ENCODE measurements around the gene LCP1. TPM values are rescaled to one million over a fixed set of nuclear protein-coding genes. Genes with fewer than 3 reads are reported as not detected.

LCP1 gene
- total RNA-seq, 1 donor from 2014 or later: 758 TPM

GRCh38 chr13:46178821-46179220, 3.2 kb downstream of the LCP1 start:
- DNase-seq (ENCODE audit: low spot score): no peak
- peaks cover 46% of the 10 kb centered on the region for H3K36me3 Mint-ChIP-seq (ENCODE audit: low read depth)
- intact Hi-C loops (cut with micrococcal nuclease): loop anchor here (1.0 to 10.0 kb wide), 7 partner anchors 11 to 1604 kb away; partner anchors contain the start of genes ESD, TPT1 and TSC22D1
- H3K4me1 Mint-ChIP-seq (ENCODE audit: low read depth): peaks cover 73% of the 10 kb centered on the region
- H3K27me3 Mint-ChIP-seq (ENCODE audit: insufficient read depth): no peaks in the 10 kb centered on the region
- H3K4me3 Mint-ChIP-seq: peak overlapping the region; percentile 97
- H3K9me3 Mint-ChIP-seq: no peaks in the 10 kb centered on the region
- peak overlapping the region; percentile 95 for H3K27ac Mint-ChIP-seq

- H3K9me3 Mint-ChIP-seq: no peaks in the 10 kb centered on the region
- intact Hi-C loops (cut with micrococcal nuclease): loop anchor here (2.0 to 10.0 kb wide), 5 partner anchors 507 to 1603 kb away; partner anchors contain the start of genes ESD, TPT1 and TSC22D1
- no peak for DNase-seq (ENCODE audit: low spot score)
- H3K27me3 Mint-ChIP-seq (ENCODE audit: insufficient read depth): no peaks in the 10 kb centered on the region
- H3K27ac Mint-ChIP-seq: peak overlapping the region; percentile 86
- H3K4me1 Mint-ChIP-seq (ENCODE audit: low read depth): peaks cover 73% of the 10 kb centered on the region
- H3K4me3 Mint-ChIP-seq: peak overlapping the region; percentile 97
- peaks cover 52% of the 10 kb centered on the region for H3K36me3 Mint-ChIP-seq (ENCODE audit: low read depth)
Observed at GRCh38 chr13:46178143-46178542, 3.8 kb downstream of the LCP1 start.

GRCh38 chr13:46176756-46177155, 5.2 kb downstream of the LCP1 start:
- Mint-ChIP-seq H3K36me3 (ENCODE audit: low read depth) (peaks cover 58% of the 10 kb centered on the region), H3K27ac (peak overlapping the region; percentile 86), H3K4me3 (peak overlapping the region; percentile 97), H3K4me1 (ENCODE audit: low read depth) (peaks cover 73% of the 10 kb centered on the region), H3K9me3 (no peaks in the 10 kb centered on the region), H3K27me3 (ENCODE audit: insufficient read depth) (no peaks in the 10 kb centered on the region)
- DNase-seq (ENCODE audit: low spot score): no peak
- intact Hi-C loops (cut with micrococcal nuclease): loop anchor here (1.0 to 10.0 kb wide), 5 partner anchors 11 to 1602 kb away; partner anchors contain the start of genes ESD and TSC22D1

DNA sequence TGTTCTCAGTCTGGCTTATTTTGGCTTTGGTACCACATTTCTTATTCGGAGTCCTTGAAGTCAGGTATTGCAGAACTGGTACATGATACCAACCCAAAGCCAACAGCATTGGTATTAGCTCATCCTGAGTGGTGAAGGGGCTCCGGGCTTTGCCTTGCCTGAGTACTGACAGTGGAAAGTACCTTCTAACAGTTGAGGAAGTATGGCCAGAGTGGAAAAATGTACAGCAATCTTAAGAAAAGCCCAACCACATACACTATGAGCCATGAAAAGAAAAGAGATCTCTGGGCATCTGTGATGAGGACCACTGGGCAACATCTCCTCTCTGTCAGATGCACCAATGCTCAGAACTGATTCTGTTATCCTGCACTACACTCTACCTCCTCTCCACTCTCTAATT, 8.3 kb downstream of the LCP1 start:
- no peaks in the 10 kb centered on the region for H3K27me3 Mint-ChIP-seq (ENCODE audit: insufficient read depth)
- DNase-seq (ENCODE audit: low spot score): peak; percentile 19
- H3K27ac Mint-ChIP-seq: peak overlapping the region; percentile 90
- H3K4me1 Mint-ChIP-seq (ENCODE audit: low read depth): peaks cover 95% of the 10 kb centered on the region
- no peaks in the 10 kb centered on the region for H3K9me3 Mint-ChIP-seq
- intact Hi-C loops (cut with micrococcal nuclease): loop anchor here (1.0 to 10.0 kb wide), 6 partner anchors 8 to 1599 kb away; partner anchors contain the start of genes ESD, LCP1, LRCH1 and TSC22D1
- peaks cover 63% of the 10 kb centered on the region for H3K36me3 Mint-ChIP-seq (ENCODE audit: low read depth)
- peak overlapping the region; percentile 74 for H3K4me3 Mint-ChIP-seq

DNA sequence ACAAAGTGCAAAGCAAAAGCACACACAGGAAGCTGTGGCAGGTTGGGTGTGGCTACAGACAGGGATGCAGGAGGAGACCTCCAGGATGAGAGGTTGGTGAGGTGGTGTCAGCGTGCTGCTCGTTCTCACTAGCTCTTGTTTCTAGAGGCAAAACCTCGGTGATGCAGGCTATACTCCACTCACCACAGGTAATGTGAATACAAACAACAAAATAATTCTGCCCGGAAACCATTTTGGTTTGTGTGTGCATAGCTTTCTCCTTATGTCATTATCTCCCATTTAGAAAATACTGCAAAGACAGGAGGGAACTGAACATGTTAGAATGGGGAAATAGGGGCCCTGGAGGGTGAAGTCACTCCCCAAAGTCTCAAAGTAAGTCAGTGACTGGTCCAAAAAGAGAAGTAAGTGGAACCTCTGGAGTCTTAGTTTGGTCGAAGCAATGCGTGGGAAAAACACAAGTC, 9.4 kb downstream of the LCP1 start:
- intact Hi-C loops (cut with micrococcal nuclease): loop anchor here (5.0 to 10.0 kb wide), 4 partner anchors 380 to 1598 kb away; partner anchors contain the start of genes ESD, LRCH1 and TSC22D1
- DNase-seq (ENCODE audit: low spot score): peak; percentile 76
- Mint-ChIP-seq H3K27ac (peak overlapping the region; percentile 90), H3K4me3 (peak overlapping the region; percentile 74), H3K27me3 (ENCODE audit: insufficient read depth) (no peaks in the 10 kb centered on the region), H3K4me1 (ENCODE audit: low read depth) (peaks cover 96% of the 10 kb centered on the region), H3K9me3 (no peaks in the 10 kb centered on the region), H3K36me3 (ENCODE audit: low read depth) (peaks cover 61% of the 10 kb centered on the region)

DNA sequence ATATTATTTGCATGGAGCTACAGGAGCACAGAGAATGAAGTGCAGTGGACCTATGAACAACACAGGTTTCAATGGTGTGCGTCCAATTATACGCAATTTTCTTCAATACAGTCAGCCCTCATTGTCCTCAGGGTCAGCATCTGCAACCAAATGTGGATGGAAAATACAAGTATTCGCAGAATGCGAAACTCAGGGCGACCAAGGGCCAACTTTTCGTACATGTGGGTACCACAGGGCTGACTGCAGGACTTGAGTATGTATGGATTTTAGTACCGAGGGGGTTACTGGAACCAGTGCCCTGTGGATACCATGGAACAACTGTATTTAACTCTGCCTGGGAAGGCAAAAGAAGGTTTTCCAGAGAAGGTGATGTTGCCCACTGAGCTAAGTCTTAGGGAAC, 10.2 kb downstream of the LCP1 start:
- intact Hi-C loops (cut with micrococcal nuclease): loop anchor here (5.0 to 10.0 kb wide), 4 partner anchors 381 to 1597 kb away; partner anchors contain the start of genes ESD, LRCH1 and TSC22D1
- DNase-seq (ENCODE audit: low spot score): no peak
- H3K9me3 Mint-ChIP-seq: no peaks in the 10 kb centered on the region
- H3K4me1 Mint-ChIP-seq (ENCODE audit: low read depth): peaks cover 97% of the 10 kb centered on the region
- peaks cover 58% of the 10 kb centered on the region for H3K36me3 Mint-ChIP-seq (ENCODE audit: low read depth)
- peak overlapping the region; percentile 90 for H3K27ac Mint-ChIP-seq
- H3K27me3 Mint-ChIP-seq (ENCODE audit: insufficient read depth): no peaks in the 10 kb centered on the region
- H3K4me3 Mint-ChIP-seq: peak overlapping the region; percentile 74

DNA sequence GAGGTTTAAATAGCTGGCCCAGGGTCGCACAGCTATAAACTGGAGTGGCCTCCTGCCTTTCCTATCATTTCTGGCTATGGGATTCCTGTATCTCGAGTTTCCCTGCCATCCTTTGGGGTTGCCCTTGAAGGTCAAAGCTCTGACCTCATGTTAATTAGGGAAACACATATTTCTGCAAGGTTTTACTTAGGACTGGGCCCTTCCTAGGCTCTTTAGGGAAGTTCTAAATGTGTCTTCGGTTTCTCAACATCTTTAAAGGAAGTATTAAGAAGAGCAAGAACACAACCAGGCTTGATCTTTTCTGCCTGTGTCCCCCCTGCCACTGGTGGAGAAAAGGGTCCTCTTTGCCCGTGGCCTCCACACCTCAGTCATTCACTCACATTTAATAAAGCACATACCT, 10.8 kb downstream of the LCP1 start:
- H3K36me3 Mint-ChIP-seq (ENCODE audit: low read depth): peaks cover 55% of the 10 kb centered on the region
- no peak for DNase-seq (ENCODE audit: low spot score)
- H3K27me3 Mint-ChIP-seq (ENCODE audit: insufficient read depth): no peaks in the 10 kb centered on the region
- peak overlapping the region; percentile 90 for H3K27ac Mint-ChIP-seq
- intact Hi-C loops (cut with micrococcal nuclease): loop anchor here (5.0 to 10.0 kb wide), 4 partner anchors 381 to 1596 kb away; partner anchors contain the start of genes ESD, LRCH1 and TSC22D1
- peak overlapping the region; percentile 74 for H3K4me3 Mint-ChIP-seq
- H3K4me1 Mint-ChIP-seq (ENCODE audit: low read depth): peaks cover 97% of the 10 kb centered on the region
- H3K9me3 Mint-ChIP-seq: no peaks in the 10 kb centered on the region

- intact Hi-C loops (cut with micrococcal nuclease): loop anchor here (5.0 to 10.0 kb wide), 4 partner anchors 382 to 1596 kb away; partner anchors contain the start of genes ESD, LRCH1 and TSC22D1
- no peak for DNase-seq (ENCODE audit: low spot score)
- Mint-ChIP-seq H3K27me3 (ENCODE audit: insufficient read depth) (no peaks in the 10 kb centered on the region), H3K27ac (peak overlapping the region; percentile 86), H3K4me3 (peak overlapping the region; percentile 74), H3K36me3 (ENCODE audit: low read depth) (peaks cover 52% of the 10 kb centered on the region), H3K4me1 (ENCODE audit: low read depth) (peaks cover 98% of the 10 kb centered on the region), H3K9me3 (no peaks in the 10 kb centered on the region)
Observed at GRCh38 chr13:46170687-46171086, 11.3 kb downstream of the LCP1 start.

GRCh38 chr13:46170268-46170667, 11.7 kb downstream of the LCP1 start:
- no peaks in the 10 kb centered on the region for H3K27me3 Mint-ChIP-seq (ENCODE audit: insufficient read depth)
- H3K9me3 Mint-ChIP-seq: no peaks in the 10 kb centered on the region
- peaks cover 48% of the 10 kb centered on the region for H3K36me3 Mint-ChIP-seq (ENCODE audit: low read depth)
- intact Hi-C loops (cut with micrococcal nuclease): loop anchor here (5.0 to 10.0 kb wide), 4 partner anchors 382 to 1595 kb away; partner anchors contain the start of genes ESD, LRCH1 and TSC22D1
- peaks cover 98% of the 10 kb centered on the region for H3K4me1 Mint-ChIP-seq (ENCODE audit: low read depth)
- H3K4me3 Mint-ChIP-seq: peak overlapping the region; percentile 74
- no peak for DNase-seq (ENCODE audit: low spot score)
- peak overlapping the region; percentile 86 for H3K27ac Mint-ChIP-seq

DNA sequence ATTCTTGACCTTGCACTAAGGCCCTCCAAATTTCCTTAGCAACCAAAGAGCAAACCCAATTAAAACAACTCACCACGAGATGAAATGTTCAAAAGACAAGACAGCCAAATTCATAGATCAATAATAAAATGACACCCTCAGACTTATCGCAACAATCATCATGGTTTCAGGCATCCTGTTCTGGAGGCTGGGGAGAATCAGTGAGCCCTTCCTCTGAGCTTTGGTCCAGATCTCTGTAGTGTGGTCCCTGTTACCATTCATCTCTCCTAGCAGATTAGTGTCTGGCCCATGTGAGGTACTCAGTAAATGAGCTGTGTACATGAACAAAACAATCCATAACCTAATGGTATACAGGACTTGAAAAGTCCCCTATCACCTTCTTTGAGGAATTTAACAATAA, 12.2 kb downstream of the LCP1 start:
- Mint-ChIP-seq H3K4me1 (ENCODE audit: low read depth) (peaks cover 95% of the 10 kb centered on the region), H3K9me3 (no peaks in the 10 kb centered on the region), H3K27ac (peak overlapping the region; percentile 89), H3K4me3 (peak overlapping the region; percentile 74), H3K27me3 (ENCODE audit: insufficient read depth) (no peaks in the 10 kb centered on the region), H3K36me3 (ENCODE audit: low read depth) (peaks cover 47% of the 10 kb centered on the region)
- intact Hi-C loops (cut with micrococcal nuclease): loop anchor here (5.0 to 10.0 kb wide), 6 partner anchors 45 to 1595 kb away; partner anchors contain the start of genes ESD, LRCH1, LRRC63 and RUBCNL
- DNase-seq (ENCODE audit: low spot score): no peak

- intact Hi-C loops (cut with micrococcal nuclease): loop anchor here (1.0 to 10.0 kb wide), 3 partner anchors 11 to 219 kb away; partner anchors contain the start of genes LRRC63 and RUBCNL
- peaks cover 95% of the 10 kb centered on the region for H3K4me1 Mint-ChIP-seq (ENCODE audit: low read depth)
- no peak for DNase-seq (ENCODE audit: low spot score)
- peaks cover 50% of the 10 kb centered on the region for H3K36me3 Mint-ChIP-seq (ENCODE audit: low read depth)
- no peaks in the 10 kb centered on the region for H3K9me3 Mint-ChIP-seq
- H3K27ac Mint-ChIP-seq: peak overlapping the region; percentile 89
- peak overlapping the region; percentile 74 for H3K4me3 Mint-ChIP-seq
- no peaks in the 10 kb centered on the region for H3K27me3 Mint-ChIP-seq (ENCODE audit: insufficient read depth)
Observed at GRCh38 chr13:46168783-46169182, 13.2 kb downstream of the LCP1 start.

DNA sequence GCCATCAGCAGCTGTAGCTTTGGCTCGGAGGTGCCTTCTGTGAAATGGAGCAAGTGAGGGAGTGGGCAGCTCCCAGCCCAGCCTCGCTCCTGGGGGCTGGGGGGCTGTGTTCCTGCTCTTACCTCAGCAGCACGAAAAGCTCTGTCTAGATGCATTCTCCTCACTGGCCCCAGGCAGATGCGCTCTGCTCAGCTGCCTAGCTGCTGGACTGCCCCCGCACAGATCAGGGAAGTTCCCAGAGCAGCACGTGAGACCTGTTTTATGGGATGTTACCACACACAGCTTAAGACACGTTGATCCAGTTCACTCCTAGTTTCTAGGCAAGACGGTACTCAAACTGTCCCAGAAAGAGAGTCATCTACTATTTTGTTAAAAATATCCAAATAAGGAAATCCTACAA, 13.6 kb downstream of the LCP1 start:
- no peak for DNase-seq (ENCODE audit: low spot score)
- no peaks in the 10 kb centered on the region for H3K27me3 Mint-ChIP-seq (ENCODE audit: insufficient read depth)
- peaks cover 92% of the 10 kb centered on the region for H3K4me1 Mint-ChIP-seq (ENCODE audit: low read depth)
- intact Hi-C loops (cut with micrococcal nuclease): loop anchor here (1.0 to 10.0 kb wide), 3 partner anchors 11 to 219 kb away; partner anchors contain the start of genes LRRC63 and RUBCNL
- peak overlapping the region; percentile 89 for H3K27ac Mint-ChIP-seq
- H3K9me3 Mint-ChIP-seq: no peaks in the 10 kb centered on the region
- H3K4me3 Mint-ChIP-seq: peak overlapping the region; percentile 79
- H3K36me3 Mint-ChIP-seq (ENCODE audit: low read depth): peaks cover 48% of the 10 kb centered on the region

Data from activated T-helper 1 cell treated with anti-CD3 and anti-CD28 coated beads, Interleukin-12 subunit alpha, Interleukin-12 subunit beta, Interleukin-2, Interleukin-4 antibody, amounts not matched to agents 30 ng/mL and 10 ng/mL and 1 ng/mL, durations not matched to agents 14 hours and 24 hours and 36 hours (primary cell).